Vagina (tissue), 2 donors: ENCODE measurements around the gene HOXD11. TPM values are rescaled to one million over a fixed set of nuclear protein-coding genes. Genes with fewer than 3 reads are reported as not detected.
A peak's percentile ranks its signal among the peaks of the same experiment; 100 is the strongest.

ENCODE experiments used
- DNase-seq, 2 donors: peaks; one replicate each; pipeline ENCODE4 v3.0.0-alpha.2; 2017; ENCODE audit errors: extremely low spot score in 2 of 2
- H3K27ac ChIP-seq: fragments of 200-600 bp; sonication (generic); one replicate; pipeline ENCODE4 v1.5.1; 2019
- H3K27me3 ChIP-seq: fragments of 200-600 bp; sonication (generic); one replicate; pipeline ENCODE4 v1.5.1; 2019
- H3K36me3 ChIP-seq, 2 donors: fragments of 200-600 bp; sonication (generic); one replicate each; pipeline ENCODE4 v1.5.1; 2017 to 2019
- H3K4me1 ChIP-seq: fragments of 200-600 bp; sonication (generic); one replicate; pipeline ENCODE4 v1.5.1; 2019
- H3K4me3 ChIP-seq, 2 donors: fragments of 200-600 bp; sonication (generic); 1 replicate in 1 of 2; 2 replicates in 1 of 2; pipeline ENCODE4 v1.5.1; 2016 to 2019
- H3K9me3 ChIP-seq: fragments of 200-600 bp; sonication (generic); one replicate; pipeline ENCODE4 v1.5.1; 2019
- CTCF ChIP-seq, 3 experiments: fragments of 450-650 bp in 2 of 3; fragments of 200-600 bp in 1 of 3; sonication (generic) in 1 of 3; IDR thresholded peaks; one replicate each; pipeline ENCODE4 v1.5.1; 2017 to 2019; ENCODE audit warnings: antibody characterized with exemption in 3 of 3, mild to moderate bottlenecking in 2 of 3, moderate library complexity in 2 of 3
- POLR2A ChIP-seq, 2 donors: fragments of 450-650 bp; IDR thresholded peaks; one replicate each; pipeline ENCODE4 v1.6.1; 2017; ENCODE audit warnings: antibody characterized with exemption in 2 of 2, mild to moderate bottlenecking in 2 of 2, moderate library complexity in 2 of 2
- POLR2AphosphoS5 ChIP-seq, 2 donors: sonication (generic); formaldehyde crosslinking; IDR thresholded peaks; one replicate each; pipeline ENCODE4 v1.9.0; 2017; ENCODE audit warnings: antibody characterized with exemption in 2 of 2, mild to moderate bottlenecking in 2 of 2, low read depth in 1 of 2; ENCODE audit not compliant: insufficient read depth in 1 of 2
- intact Hi-C: fragments of 100-400 bp; cut with DNase I; formaldehyde crosslinking; loops from one replicate; pipeline ENCODE4 v1.15.1; 2023
- total RNA-seq: library from RNA; depleted of rRNA; stranded (reverse); fragments of >200 nt; gene quantifications from one replicate; pipeline ENCODE4 v1.2.3, GENCODE V29; 2016

HOXD11 gene
- total RNA-seq, 1 donor from 2014 or later = 19.4 TPM

GRCh38 chr2:176096986-176097819 is 9.9 kb upstream of the HOXD11 start:
- Histone ChIP-seq H3K9me3 (no peaks in the 10 kb centered on the region), H3K4me1 (peaks cover 36% of the 10 kb centered on the region), H3K27me3 (no peaks in the 10 kb centered on the region), H3K27ac (peak overlapping the region; percentile 91), H3K36me3 (no peaks in the 10 kb centered on the region), H3K4me3 (peak overlapping the region; percentile 48 to 54)
- TF ChIP-seq CTCF (IDR thresholded peaks at IDR 0.05) = peak; percentile 45 to 96 (median 78)
- peak in 1 of 2 donors; percentile 78 for TF ChIP-seq POLR2AphosphoS5 (IDR thresholded peaks at IDR 0.05; ENCODE audit: insufficient read depth in 1 of 2, low read depth in 1 of 2)
- no peak for TF ChIP-seq POLR2A (IDR thresholded peaks at IDR 0.05)
- intact Hi-C loops = no loop called here
- no peak for DNase-seq

- Histone ChIP-seq H3K27me3 (no peaks in the 10 kb centered on the region), H3K4me1 (peaks cover 39% of the 10 kb centered on the region), H3K9me3 (no peaks in the 10 kb centered on the region), H3K36me3 (no peaks in the 10 kb centered on the region), H3K4me3 (peak overlapping the region; percentile 48 to 54), H3K27ac (peak overlapping the region; percentile 91)
- intact Hi-C loops = no loop called here
- no peak for DNase-seq
- TF ChIP-seq POLR2AphosphoS5 (IDR thresholded peaks at IDR 0.05; ENCODE audit: insufficient read depth in 1 of 2, low read depth in 1 of 2) = no peak
- peak in 1 of 3 experiments; percentile 4 for TF ChIP-seq CTCF (IDR thresholded peaks at IDR 0.05)
- peak in 1 of 2 donors; percentile 42 for TF ChIP-seq POLR2A (IDR thresholded peaks at IDR 0.05)
Observed at GRCh38 chr2:176097820-176098365, 9.2 kb upstream of the HOXD11 start.

DNA sequence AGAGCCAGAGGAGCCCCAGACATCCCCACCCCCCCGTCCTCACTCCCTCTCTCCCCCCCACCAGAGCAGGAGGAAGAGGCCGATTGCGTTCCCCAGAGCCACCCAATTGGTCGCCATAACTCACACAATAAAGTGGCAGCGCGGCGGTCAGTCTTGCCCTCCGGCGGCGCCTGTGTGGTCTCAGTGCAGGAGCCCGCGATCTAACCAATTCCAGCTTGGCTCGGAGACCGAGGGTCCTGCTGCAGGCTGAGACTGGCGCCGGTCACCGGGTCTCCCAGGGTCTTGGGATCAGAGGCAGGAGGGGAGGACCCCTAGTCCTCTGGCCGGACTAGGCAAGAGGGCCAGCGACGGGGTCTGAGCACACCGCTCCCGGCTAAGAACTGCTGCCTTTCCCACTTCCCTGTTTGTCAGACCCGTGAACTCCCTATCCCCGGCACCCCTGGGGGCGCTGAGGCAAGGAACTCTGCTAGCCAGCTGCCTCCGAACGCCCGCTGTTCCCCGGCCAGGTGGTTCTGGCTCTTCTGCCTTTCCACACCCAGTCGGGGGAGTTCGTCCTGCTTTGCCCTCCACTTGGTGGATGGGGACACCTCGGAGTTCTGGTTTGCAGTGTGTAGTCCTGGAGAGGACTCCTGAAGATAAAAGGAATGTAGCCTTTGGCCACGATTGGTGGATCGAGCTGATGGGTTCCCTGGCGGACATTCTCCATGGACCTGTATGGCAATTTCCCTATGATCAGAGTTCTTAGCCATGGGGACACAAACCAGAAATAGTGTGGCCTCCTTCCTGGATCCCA is 8.5 kb upstream of the HOXD11 start:
- Histone ChIP-seq H3K27me3 (no peaks in the 10 kb centered on the region), H3K4me1 (peaks cover 46% of the 10 kb centered on the region), H3K27ac (peak overlapping the region; percentile 91), H3K4me3 (peak overlapping the region; percentile 48 to 54), H3K36me3 (no peaks in the 10 kb centered on the region), H3K9me3 (no peaks in the 10 kb centered on the region)
- DNase-seq = no peak
- intact Hi-C loops = no loop called here
- TF ChIP-seq CTCF (IDR thresholded peaks at IDR 0.05) (no peak), POLR2A (IDR thresholded peaks at IDR 0.05) (no peak), POLR2AphosphoS5 (IDR thresholded peaks at IDR 0.05; ENCODE audit: insufficient read depth in 1 of 2, low read depth in 1 of 2) (peak in 1 of 2 donors; percentile 41)

DNA sequence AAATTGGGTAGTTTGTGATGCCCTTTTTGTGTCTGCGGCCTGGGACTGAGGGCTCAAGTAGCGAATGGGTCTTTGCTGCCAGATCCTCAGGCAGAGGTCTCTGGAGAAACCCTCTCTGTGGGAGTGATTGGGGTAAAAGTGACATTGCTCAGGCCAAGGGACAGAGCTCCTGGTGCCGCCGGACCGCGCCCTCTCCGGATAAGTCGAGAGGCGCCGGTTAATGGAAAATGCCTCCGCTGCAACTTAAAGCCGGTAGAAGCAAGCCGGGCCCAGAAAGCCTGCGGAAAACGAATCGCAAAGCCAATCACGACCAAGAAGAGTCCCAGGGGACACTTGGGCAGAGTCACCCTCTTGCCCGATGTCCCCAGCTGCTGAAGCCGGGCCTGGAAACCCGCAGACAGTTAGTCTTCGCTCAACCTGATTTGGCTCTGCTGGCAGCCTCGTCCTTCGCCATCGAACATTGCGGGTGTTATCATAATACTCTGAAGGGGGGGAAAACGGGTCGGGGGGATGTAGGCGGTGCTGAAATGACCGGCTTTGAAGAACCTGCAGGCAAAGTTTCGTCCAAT is 7.8 kb upstream of the HOXD11 start:
- no peaks in the 10 kb centered on the region for H3K27me3 ChIP-seq

More for the DNA sequence above, 7.8 kb upstream of the HOXD11 start:
- H3K27ac ChIP-seq = peak overlapping the region; percentile 91
- TF ChIP-seq POLR2AphosphoS5 (IDR thresholded peaks at IDR 0.05; ENCODE audit: insufficient read depth in 1 of 2, low read depth in 1 of 2) (no peak), CTCF (IDR thresholded peaks at IDR 0.05) (no peak), POLR2A (IDR thresholded peaks at IDR 0.05) (no peak)
- H3K36me3 ChIP-seq = no peaks in the 10 kb centered on the region
- DNase-seq = no peak
- peaks cover 53% of the 10 kb centered on the region for H3K4me1 ChIP-seq
- H3K9me3 ChIP-seq = no peaks in the 10 kb centered on the region
- H3K4me3 ChIP-seq = peak overlapping the region; percentile 48 to 54
- intact Hi-C loops = no loop called here
